Pons (tissue), 1 donor: Measurements from ENCODE around the gene SLC36A3.
A peak's percentile ranks its signal among the peaks of the same experiment; 100 is the strongest.
"Not testable (repeated sequence)": the region's sequence is repeated elsewhere in the genome, so short reads cannot be mapped to it uniquely, and the experiment has no call there.

Experiments
- DNase-seq: peaks from one replicate; pipeline ENCODE4 v3.0.0-alpha.2; 2016; ENCODE audit warnings: low spot score

Gene SLC36A3

DNA sequence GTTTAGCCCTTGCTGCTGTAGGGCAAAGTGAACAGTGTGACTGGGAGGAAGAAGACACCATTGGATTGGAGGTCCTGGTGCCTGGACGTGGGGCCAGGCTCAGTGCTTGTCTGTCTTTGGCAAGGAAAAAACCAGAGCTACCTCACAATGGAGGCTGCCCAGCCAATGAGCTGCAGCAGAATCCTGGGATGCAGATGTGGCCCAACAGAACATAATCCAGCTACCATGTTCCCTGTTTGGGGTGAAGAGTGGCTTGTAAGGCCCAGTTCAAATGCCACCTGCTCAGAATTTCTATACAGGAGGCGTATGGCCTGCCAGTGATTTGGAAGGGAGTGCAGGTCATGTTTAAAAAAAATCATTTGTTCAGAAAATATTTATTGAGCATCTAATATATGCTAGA is at the start of gene SLC36A3:
SLC36A3 (minus strand) TSS at position 101 of the 400 bp plus-strand sequence. CDS start 412 bp downstream, outside the sequence.
- DNase-seq: no peak

DNA sequence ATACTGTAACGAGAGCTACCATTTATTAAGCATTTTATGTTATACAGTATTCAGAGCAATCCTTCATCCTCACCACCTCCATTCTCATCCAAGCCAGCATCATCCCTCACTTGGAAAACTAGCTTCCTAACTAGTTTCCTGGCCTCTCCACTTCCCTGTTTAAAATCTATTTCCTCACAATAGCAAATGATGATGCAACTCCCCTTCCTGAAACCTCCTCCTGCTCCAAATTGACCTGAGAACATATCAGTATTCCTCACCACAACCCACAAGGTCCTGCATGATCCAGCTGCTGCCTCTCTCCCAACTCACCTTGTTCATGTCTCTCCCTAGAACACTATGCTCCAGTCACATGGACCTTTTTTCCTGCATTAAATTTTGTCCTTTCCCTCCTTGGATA is 48.1 kb upstream of the SLC36A3 start:
- DNase-seq: no peak

DNA sequence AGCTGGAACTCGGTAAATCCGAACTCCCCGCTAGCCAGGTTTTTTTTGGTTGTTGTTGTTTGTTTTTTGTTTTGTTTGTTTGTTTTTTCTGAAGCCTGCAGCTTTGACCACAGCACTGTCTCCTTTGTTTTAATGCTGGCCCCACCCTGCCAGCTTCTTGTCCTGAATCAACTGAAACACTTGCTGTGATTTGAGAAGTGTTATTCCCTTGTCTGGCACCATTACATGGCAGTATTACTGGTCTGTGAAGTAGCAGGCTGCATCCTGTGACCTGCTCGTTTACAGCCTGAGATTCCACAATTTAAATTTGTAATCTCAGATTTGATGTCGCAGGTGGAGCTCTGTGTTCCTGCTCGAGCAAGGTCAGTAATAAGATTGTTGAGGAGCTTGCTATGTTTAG is 45.2 kb upstream of the SLC36A3 start:
- DNase-seq: no peak

DNA sequence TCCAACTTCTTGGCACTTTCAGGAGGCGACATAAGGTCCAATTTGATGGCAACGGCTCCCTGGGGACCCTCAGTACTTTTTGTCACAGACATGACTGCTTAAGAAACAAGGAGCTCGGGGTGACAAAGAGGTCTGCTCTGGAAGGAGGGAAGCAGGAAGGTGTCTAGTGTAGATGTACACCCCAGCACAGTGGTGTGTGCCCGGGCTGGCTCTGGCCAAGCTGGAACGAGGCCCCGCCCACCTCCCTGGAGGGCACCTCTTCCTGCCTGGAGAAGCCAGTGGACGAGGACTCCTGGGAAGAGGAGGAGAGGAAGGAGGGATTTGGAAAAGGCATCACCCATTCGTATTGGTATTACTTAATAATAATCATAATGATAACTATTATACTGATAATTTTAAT is 43.8 kb upstream of the SLC36A3 start, which contains the start of gene SLC36A2:
SLC36A2 (minus strand) TSS at position 191 of the 400 bp plus-strand sequence; CDS start at position 92, 99 bp downstream.
- no peak for DNase-seq

DNA sequence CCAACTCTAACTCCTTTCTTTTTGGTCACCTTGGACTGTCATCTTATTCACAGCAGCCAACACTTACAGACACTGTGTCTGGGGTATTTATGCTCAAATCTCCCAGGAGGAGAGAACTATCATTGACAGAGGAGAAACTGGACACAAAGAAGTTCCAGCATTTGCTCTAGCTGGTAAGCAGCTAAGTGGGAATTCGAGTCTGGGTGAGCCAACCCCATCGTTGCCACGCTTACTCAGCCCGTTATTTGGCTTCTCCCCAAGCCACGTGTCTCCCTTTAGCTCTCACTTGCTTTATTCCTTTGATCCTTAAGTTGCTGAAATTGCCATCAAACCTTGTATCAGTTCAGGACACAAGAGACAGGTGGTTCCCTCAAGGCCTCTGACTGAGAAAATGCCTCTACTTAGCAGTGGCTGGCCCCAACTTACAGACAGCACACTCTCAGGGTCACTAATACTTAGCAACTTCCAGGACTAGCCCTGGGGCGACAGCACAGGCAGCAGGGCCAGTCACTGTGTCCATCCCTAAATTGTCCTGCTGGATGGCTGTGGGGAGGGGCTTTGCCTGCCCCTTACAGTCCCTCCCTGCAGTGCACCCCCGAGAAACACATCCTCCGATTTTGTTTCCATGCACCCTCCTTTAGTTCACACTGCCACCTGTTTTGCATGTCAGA is 42.4 kb upstream of the SLC36A3 start:
- DNase-seq: no peak

DNA sequence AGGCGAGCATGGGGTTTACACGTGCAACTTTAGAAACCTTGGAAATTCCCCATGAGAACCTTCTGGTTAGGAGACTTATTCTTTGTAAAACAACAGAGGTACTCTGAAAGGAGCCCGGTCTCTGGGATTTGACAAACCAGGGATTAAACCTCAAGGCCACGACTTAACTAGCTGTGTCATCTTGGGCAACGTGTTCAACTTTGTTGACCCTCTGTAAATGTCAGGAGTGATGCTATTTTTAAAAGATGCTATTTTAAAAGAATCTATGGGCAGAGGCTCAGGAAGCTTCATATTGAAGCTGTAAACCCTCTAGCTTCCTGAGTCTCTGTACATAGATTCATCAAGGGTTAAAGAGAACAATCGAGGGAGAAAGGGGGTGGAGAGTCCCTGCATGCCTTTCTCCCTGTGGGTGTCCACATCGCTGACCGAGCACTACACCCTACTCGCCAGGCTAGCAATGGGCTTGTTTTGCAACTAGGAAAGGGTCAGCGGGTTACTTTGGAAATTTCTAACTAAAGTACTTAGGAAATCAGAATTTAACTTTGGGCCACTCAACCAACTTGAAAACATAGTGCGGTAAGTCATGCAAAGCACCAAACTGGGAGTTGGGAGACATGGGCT is 41.7 kb upstream of the SLC36A3 start:
- DNase-seq: no peak

GRCh38 chr5:151344088-151344487 is 40.5 kb upstream of the SLC36A3 start:
- DNase-seq: no peak

- no peak for DNase-seq
These were observed 36.4 kb upstream of the SLC36A3 start for GRCh38 chr5:151340004-151340403.

GRCh38 chr5:151338734-151339133 is 35.2 kb upstream of the SLC36A3 start:
- DNase-seq: no peak

GRCh38 chr5:151332857-151333256 is 29.3 kb upstream of the SLC36A3 start:
- no peak for DNase-seq

- no peak for DNase-seq
These were observed 25.2 kb upstream of the SLC36A3 start for GRCh38 chr5:151328734-151329133.

GRCh38 chr5:151327585-151327984 is 24.0 kb upstream of the SLC36A3 start:
- DNase-seq: no peak

DNA sequence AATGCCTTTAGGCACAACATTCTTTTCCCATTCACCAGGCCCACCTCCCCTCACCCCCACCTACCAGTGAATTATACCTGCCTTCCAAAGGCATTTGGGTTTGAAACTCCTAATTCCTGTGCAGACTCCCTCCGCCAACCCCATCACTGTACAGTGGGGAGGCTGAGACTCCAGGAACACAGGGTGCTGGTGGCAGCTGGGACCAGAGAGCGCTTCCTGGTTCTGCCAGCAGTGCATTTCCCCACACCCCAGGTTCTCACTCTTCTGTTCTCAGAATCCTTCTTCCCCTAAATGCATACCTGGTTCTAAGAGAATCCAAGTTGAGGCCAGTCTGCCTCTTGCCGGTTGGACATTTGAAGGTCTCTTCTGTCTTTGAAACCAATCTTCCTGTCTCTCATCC is 22.7 kb upstream of the SLC36A3 start:
- no peak for DNase-seq

GRCh38 chr5:151320481-151320880 is 16.9 kb upstream of the SLC36A3 start:
- no peak for DNase-seq

DNA sequence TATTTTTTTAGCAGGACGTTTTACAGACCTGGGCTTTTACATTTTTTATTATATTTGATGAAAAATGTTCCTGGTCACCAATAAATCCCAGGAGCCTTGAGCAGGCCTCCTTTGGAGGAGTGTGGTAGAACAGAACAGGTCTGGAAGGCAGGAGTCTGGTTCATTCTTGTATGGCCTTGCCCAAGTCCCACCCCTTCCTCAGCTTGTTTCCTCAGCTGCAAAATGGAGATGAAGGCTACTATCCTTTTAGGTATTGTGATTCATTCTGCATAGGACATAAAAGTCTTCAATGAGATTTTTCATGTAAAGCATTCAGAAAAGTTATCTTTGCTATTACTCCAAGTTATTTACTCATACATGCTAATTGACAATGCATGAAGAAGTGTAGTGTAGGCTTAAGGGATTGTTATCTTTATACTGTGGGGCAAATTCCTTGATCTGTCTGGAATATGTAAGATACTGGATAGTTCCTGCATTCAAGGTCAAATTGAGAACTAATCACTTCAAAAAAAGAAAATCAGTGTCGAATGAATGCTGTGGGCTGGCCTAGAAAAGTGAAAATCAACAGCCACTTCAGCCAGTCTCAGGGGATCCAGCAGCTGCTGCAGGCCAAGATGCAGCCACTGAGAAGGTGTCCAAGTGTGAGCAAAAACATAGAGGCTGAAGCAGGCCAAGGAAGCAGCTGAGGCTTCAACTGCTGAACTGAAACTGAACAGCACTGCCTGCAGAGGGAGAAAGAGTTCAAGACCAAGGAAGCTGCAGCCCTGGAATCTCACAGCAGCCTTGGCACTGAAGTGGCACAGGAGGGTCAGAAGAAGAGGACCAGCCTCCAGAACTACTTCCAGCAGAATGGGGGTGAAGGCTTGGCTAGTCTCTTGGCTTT is 15.5 kb upstream of the SLC36A3 start:
- DNase-seq: peak; percentile 39

DNA sequence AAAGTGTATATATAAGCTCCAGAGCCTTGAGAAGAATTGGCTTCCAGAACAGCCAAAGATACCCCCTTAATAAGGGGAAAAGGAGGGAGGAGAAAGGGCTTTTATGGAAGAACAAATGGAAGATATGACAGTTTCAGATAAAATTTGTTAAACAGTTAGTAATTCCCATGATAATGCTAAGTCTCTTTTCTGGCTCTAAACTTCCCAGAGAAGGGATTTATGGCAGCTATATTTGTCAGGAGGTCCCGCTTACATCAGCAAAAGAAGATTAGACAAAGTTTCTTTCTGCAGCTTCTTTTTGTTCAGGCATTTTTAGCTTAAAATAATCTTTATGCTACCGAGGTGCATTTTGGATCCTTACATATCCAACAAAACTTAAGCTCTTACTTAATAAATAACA is 14.3 kb upstream of the SLC36A3 start:
- DNase-seq: no peak

DNA sequence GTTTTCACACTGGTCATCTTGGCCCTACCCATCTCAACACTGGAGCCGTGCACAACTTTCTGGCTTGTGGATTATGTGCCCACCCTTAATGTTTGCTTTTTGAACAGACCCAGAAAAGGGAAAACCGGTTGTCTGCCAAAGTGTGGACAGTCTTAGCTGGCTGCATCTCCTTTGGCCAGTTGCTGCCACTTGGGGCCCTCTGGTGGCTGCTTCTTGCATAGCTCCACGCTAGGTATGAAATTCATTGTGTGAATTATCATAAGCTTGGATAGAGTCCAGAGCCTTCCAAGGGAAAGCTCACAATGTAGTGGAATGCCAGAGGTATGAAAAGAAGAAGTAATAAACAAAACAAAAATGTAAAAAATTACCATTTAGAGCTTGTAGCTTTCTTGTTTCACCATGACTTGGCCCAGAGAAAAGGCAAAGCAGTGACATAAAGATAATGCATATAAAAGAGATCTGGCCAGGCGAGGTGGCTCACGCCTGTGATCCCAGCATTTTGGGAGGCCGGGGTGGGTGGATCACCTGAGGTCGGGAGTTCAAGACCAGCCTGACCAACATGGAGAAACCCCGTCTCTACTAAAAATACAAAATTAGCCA is 12.5 kb upstream of the SLC36A3 start:
- DNase-seq: peak; percentile 56

DNA sequence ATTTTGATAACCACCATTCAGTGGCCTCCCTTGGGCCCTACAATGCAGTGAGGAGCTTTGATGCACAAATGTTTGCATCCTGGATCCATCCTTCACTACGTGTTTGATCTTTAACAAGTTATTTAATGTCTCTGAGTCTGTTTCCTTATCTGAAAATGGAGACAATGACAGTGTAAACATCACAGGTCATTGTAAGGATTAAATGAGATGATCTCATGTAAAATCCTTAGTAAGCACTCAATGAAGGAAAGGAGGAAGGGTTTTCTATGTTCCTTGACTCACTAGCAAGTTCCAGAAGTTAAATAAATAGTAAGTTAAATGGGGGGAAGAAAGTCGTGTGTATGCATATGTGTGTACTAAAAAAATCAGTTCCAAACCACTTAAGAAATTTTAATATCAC is 9.8 kb upstream of the SLC36A3 start:
- no peak for DNase-seq

DNA sequence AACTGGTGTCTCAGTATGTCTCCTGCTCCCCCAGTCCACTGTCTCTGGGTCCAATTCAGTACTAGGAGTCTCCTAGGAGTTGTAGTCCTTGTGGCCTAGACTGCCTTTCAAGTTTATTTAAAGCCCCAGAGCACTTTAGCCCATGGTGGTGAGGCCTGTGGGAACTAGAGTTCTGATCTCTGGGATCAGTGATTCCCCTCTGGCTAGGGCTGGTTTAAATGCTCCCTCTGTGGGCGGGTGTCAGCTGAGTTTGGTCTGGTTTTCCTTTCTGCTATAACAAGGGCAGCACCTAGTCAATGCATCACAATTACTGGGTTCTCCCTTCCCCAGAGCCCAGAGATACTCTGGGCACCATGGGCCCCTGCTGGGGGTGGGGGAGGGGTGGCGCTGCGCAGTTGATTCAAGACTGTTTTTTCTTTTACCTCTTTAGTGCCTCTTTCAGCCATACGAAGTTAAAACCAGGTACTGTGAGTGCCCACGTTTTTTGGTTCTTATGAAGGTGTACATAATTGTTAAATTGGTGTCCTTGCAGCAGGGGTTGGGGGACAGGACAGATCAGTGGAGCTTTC is 9.3 kb upstream of the SLC36A3 start:
- no peak for DNase-seq

- DNase-seq: no peak
These were observed 7.4 kb upstream of the SLC36A3 start for GRCh38 chr5:151310932-151311331.

- DNase-seq: not testable (repeated sequence)
These were observed 6.3 kb upstream of the SLC36A3 start for GRCh38 chr5:151309821-151310220.

- not testable (repeated sequence) for DNase-seq
These were observed 5.7 kb upstream of the SLC36A3 start for GRCh38 chr5:151309266-151309665.
